SIG-M5 treated with dmso at 0.1 percent for 504 hours (cell line): ENCODE measurements around the gene KRTAP10-5.

Source experiments
- DNase-seq: peaks from one replicate; lab custom pipeline; 2025; ENCODE audit not compliant: unreplicated experiment; lab: John Stamatoyannopoulos, UW

Gene KRTAP10-5

GRCh38 chr21:44530903-44531605, 49.4 kb downstream of the KRTAP10-5 start:
- DNase-seq = no peak

GRCh38 chr21:44530221-44530902, 50.0 kb downstream of the KRTAP10-5 start:
- no peak for DNase-seq

- no peak for DNase-seq
Observed at GRCh38 chr21:44529503-44530125, 50.8 kb downstream of the KRTAP10-5 start.
